GM12892 (cell line): ENCODE measurements around the gene EMILIN1.

Experiments
- POLR2A ChIP-seq: IDR thresholded peaks from 2 replicates; pipeline ENCODE4 v1.6.1; 2011; ENCODE audit warnings: low read depth, low read length, control low read depth
- TAF1 ChIP-seq: IDR thresholded peaks from 2 replicates; pipeline ENCODE4 v1.6.1; 2011; ENCODE audit warnings: low read depth, mild to moderate bottlenecking, control low read depth, low read length, borderline replicate concordance

- peak; percentile 79 for TF ChIP-seq POLR2A
- TF ChIP-seq TAF1 = peak; percentile 60; the same call in 1 of the 2 replicates
Measured at GRCh38 chr2:27050996-27051901, 27.2 kb upstream of the EMILIN1 start, which contains the start of gene AGBL5.
